ENCODE results near the gene TSPAN14. TPM values are rescaled to one million over a fixed set of nuclear protein-coding genes. Genes with fewer than 3 reads are reported as not detected.
A peak's percentile ranks its signal among the peaks of the same experiment; 100 is the strongest.

The TSPAN14 gene
- total RNA-seq, 2 experiments from 2014 or later, result 167 to 168 TPM

DNA sequence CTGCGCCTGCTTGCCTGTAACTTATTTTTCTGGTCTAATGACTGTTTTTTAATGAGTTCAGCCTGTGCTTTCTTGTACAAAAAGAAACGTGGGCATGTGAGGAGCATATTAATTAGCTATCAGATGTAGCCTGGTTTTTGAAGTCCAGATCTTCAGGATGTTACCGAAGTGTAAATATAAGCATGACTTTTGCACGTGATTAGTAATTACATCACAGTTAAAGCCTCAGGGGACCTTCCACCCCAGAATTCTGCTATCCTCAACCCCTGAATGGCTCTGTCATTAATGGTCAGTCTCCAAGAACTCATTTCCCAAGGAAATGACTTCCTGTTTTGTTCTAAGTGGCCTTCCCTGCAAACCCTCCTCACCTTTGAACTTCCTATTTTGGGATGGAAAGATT is 47.9 kb upstream of the TSPAN14 start:
- TF ChIP-seq CTCF (IDR thresholded peaks at IDR 0.05), result no peak
- peaks cover 4% of the 10 kb centered on the region for H3K36me3 Mint-ChIP-seq (ENCODE audit: low read depth)
- POLR2A ChIA-PET, result interaction anchor here (1.5 kb wide), 1 partner anchor 93 kb away, joined by 4 read pairs; no protein-coding TSS in a partner anchor
- H3K27ac Mint-ChIP-seq, result no peak overlapping the region
- ATAC-seq (ENCODE audit: poor library complexity), result no peak
- no peaks in the 10 kb centered on the region for H3K9me3 ChIP-seq (ENCODE audit: control insufficient read depth in 1 of 2, insufficient read depth in 1 of 2, low read length in 2 of 2)
- H3K4me1 Mint-ChIP-seq (ENCODE audit: low read depth), result peaks cover 31% of the 10 kb centered on the region
- no peak for DNase-seq
- no peak overlapping the region for H3K27ac ChIP-seq (ENCODE audit: low read depth in 1 of 2, low read length in 2 of 2)
- no peaks in the 10 kb centered on the region for H3K27me3 ChIP-seq (ENCODE audit: control insufficient read depth in 1 of 2, insufficient read depth in 2 of 2, low read length in 2 of 2)
- intact Hi-C loops (cut with DNase I, micrococcal nuclease), result no loop called here
- H3K4me1 ChIP-seq (ENCODE audit: insufficient read depth, low read length), result peaks cover 19% of the 10 kb centered on the region
- peak overlapping the region; percentile 6 for H3K4me3 Mint-ChIP-seq
- H3K4me3 ChIP-seq (ENCODE audit: low read length), result no peak overlapping the region
- no peaks in the 10 kb centered on the region for H3K36me3 ChIP-seq (ENCODE audit: insufficient read depth, low read length)
- H3K27me3 Mint-ChIP-seq, result no peaks in the 10 kb centered on the region
- no peaks in the 10 kb centered on the region for H3K9me3 Mint-ChIP-seq
- CTCF ChIA-PET, result interaction anchor here (1.2 to 1.8 kb wide), 3 partner anchors 15 to 99 kb away, joined by 3 to 7 read pairs (median 5); no protein-coding TSS in a partner anchor

DNA sequence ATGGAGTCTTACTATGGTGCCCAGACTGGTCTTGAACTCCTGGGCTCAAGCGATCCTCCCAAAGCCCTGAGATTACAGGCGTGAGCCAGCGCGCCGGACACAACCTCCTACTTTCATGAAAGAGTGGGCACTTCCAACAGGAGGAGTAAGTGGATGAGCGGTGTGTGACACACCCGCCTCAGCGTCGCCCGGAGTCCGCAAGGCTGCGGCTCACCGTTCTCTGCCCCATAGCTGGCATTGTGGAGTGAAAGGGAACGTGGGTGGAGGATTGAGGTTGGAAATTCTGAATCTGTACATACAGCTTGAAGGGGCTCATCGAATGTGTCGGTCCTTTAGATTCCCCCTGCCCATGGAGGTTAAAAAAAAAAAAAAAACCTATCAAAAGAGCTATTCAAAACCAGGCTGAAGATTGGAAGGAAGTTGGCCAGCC is 46.3 kb upstream of the TSPAN14 start:
- Histone ChIP-seq H3K9me3 (ENCODE audit: control insufficient read depth in 1 of 2, insufficient read depth in 1 of 2, low read length in 2 of 2) (no peaks in the 10 kb centered on the region), H3K36me3 (ENCODE audit: insufficient read depth, low read length) (no peaks in the 10 kb centered on the region), H3K4me1 (ENCODE audit: insufficient read depth, low read length) (peaks cover 19% of the 10 kb centered on the region), H3K4me3 (ENCODE audit: low read length) (peak overlapping the region; percentile 83), H3K27ac (ENCODE audit: low read depth in 1 of 2, low read length in 2 of 2) (peak overlapping the region in 1 of 2 donors; percentile 10), H3K27me3 (ENCODE audit: control insufficient read depth in 1 of 2, insufficient read depth in 2 of 2, low read length in 2 of 2) (no peaks in the 10 kb centered on the region)
- no peaks in the 10 kb centered on the region for H3K27me3 Mint-ChIP-seq
- H3K4me1 Mint-ChIP-seq (ENCODE audit: low read depth), result peaks cover 44% of the 10 kb centered on the region
- ATAC-seq (ENCODE audit: poor library complexity) (peak; percentile 33), DNase-seq (peak in 4 of 14 experiments; percentile 2 to 37 (median 26))
- H3K36me3 Mint-ChIP-seq (ENCODE audit: low read depth), result peaks cover 4% of the 10 kb centered on the region
- CTCF ChIA-PET, result interaction anchor here (0.7 to 1.9 kb wide), 5 partner anchors 25 to 953 kb away, joined by 3 to 10 read pairs (median 3); no protein-coding TSS in a partner anchor
- POLR2A ChIA-PET, result interaction anchor here (0.5 to 1.7 kb wide), 17 partner anchors 20 to 220 kb away, joined by 3 to 8 read pairs (median 4); no protein-coding TSS in a partner anchor
- no peaks in the 10 kb centered on the region for H3K9me3 Mint-ChIP-seq
- intact Hi-C loops (cut with DNase I, micrococcal nuclease), result no loop called here
- no peak for TF ChIP-seq CTCF (IDR thresholded peaks at IDR 0.05)
- peak overlapping the region; percentile 94 for H3K4me3 Mint-ChIP-seq
- peak overlapping the region; percentile 45 for H3K27ac Mint-ChIP-seq

DNA sequence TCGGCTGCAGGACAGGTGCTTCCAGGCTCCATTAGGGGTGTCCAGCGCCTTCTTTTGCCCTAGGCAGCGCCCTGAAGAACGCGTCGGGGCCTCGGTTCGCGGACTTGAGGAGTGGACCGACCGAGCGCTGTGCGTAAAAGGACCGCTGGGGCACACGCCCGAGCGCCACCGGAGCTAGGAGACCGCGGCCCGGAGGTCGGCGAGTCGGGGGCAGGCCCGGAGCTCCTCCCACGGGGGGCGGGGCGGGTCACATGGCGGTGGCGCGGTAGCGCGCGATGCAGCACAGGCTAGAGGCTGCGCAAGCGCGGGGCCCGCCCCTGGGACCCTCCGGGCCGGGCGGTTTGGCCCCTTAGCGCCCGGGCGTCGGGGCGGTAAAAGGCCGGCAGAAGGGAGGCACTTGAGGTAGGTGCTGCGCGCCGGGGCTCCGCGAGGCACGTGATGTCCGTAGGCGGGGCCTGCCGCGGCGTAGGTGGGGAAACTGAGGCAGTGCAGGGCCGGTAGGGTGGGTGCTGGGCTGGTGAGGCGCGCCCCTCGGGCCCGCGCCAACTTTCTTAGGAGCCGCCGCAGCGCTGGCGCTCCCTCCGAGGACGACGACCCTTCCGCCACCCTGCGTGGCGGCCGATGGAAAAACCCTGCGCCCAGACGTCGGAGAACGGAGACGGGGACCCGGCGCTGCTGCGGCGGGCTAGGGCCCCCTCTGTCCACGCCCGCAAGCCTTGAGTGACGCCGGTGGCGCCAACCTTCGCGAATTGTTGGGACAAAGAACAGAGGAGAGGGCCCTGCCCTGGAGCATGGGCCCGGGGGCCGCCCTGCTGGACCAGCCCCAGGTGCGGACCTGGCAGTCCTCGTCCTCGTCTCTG is 45.6 kb upstream of the TSPAN14 start, which contains the start of gene PRXL2A:
Gene PRXL2A (plus strand): TSS at position 310 of the 860 bp plus-strand sequence. CDS start 11,917 bp downstream, outside the sequence.
- TF ChIP-seq CTCF (IDR thresholded peaks at IDR 0.05), result no peak
- Histone ChIP-seq H3K36me3 (ENCODE audit: insufficient read depth, low read length) (no peaks in the 10 kb centered on the region), H3K4me3 (ENCODE audit: low read length) (peak within 1 kb of the TSS; percentile 83), H3K9me3 (ENCODE audit: control insufficient read depth in 1 of 2, insufficient read depth in 1 of 2, low read length in 2 of 2) (no peaks in the 10 kb centered on the region), H3K27me3 (ENCODE audit: control insufficient read depth in 1 of 2, insufficient read depth in 2 of 2, low read length in 2 of 2) (no peaks in the 10 kb centered on the region), H3K27ac (ENCODE audit: low read depth in 1 of 2, low read length in 2 of 2) (peak within 1 kb of the TSS in 1 of 2 donors; percentile 10), H3K4me1 (ENCODE audit: insufficient read depth, low read length) (peaks cover 19% of the 10 kb centered on the region)
- POLR2A ChIA-PET, result interaction anchor here (0.5 to 1.7 kb wide), 17 partner anchors 20 to 221 kb away, joined by 3 to 8 read pairs (median 4); no protein-coding TSS in a partner anchor
- Mint-ChIP-seq H3K4me1 (ENCODE audit: low read depth) (peaks cover 50% of the 10 kb centered on the region), H3K27ac (peak within 1 kb of the TSS; percentile 69), H3K9me3 (no peaks in the 10 kb centered on the region), H3K4me3 (peak within 1 kb of the TSS; percentile 94), H3K36me3 (ENCODE audit: low read depth) (peaks cover 4% of the 10 kb centered on the region), H3K27me3 (no peaks in the 10 kb centered on the region)
- ATAC-seq (ENCODE audit: poor library complexity) (peak; percentile 95), DNase-seq (peak; percentile 61 to 89 (median 76))
- intact Hi-C loops (cut with DNase I, micrococcal nuclease), result no loop called here
- CTCF ChIA-PET, result interaction anchor here (0.7 to 1.9 kb wide), 4 partner anchors 25 to 97 kb away, joined by 3 to 10 read pairs (median 4); no protein-coding TSS in a partner anchor
